GM23338 (cell line): ENCODE measurements around the gene PARVB. TPM values are rescaled to one million over a fixed set of nuclear protein-coding genes. Genes with fewer than 3 reads are reported as not detected.

Experiments used
- ATAC-seq: fragments of 200-7000 bp; cut with Tn5 transposase; 3 replicates; pipeline ENCODE4 v1.9.1; 2020
- DNase-seq: peaks from one replicate; pipeline ENCODE4 v3.0.0-alpha.2; 2015; ENCODE audit warnings: low spot score
- H2AFZ ChIP-seq: fragments of 200-600 bp; sonication (generic); 2 replicates; pipeline ENCODE4 v1.8.0; 2016; ENCODE audit warnings: antibody characterized with exemption, mild to moderate bottlenecking, moderate library complexity
- H3F3A ChIP-seq: fragments of 200-600 bp; sonication (generic); replicated peaks from 2 replicates; pipeline ENCODE4 v1.8.0; 2017; ENCODE audit warnings: antibody characterized with exemption, mixed run types, low read depth
- H3K27ac ChIP-seq: fragments of 200-600 bp; sonication (generic); 2 replicates; pipeline ENCODE4 v1.6.1; 2016; ENCODE audit warnings: low read depth
- H3K27me3 ChIP-seq: fragments of 200-600 bp; sonication (generic); 2 replicates; pipeline ENCODE4 v1.8.0; 2016; ENCODE audit warnings: mild to moderate bottlenecking, mixed run types, moderate library complexity; ENCODE audit not compliant: insufficient read depth
- H3K36me3 ChIP-seq: fragments of 200-600 bp; sonication (generic); 2 replicates; pipeline ENCODE4 v1.8.0; 2016; ENCODE audit warnings: mild to moderate bottlenecking; ENCODE audit not compliant: insufficient read depth
- H3K4me1 ChIP-seq: fragments of 200-600 bp; sonication (generic); 2 replicates; pipeline ENCODE4 v1.8.0; 2016; ENCODE audit warnings: mild to moderate bottlenecking, moderate library complexity; ENCODE audit not compliant: insufficient read depth
- H3K4me2 ChIP-seq: fragments of 200-600 bp; sonication (generic); 2 replicates; pipeline ENCODE4 v1.7.1; 2017; ENCODE audit warnings: mixed run types
- H3K4me3 ChIP-seq: fragments of 200-600 bp; sonication (generic); 2 replicates; pipeline ENCODE4 v1.6.1; 2016; ENCODE audit warnings: mixed run types
- H3K79me2 ChIP-seq: fragments of 200-600 bp; sonication (generic); replicated peaks from 2 replicates; pipeline ENCODE4 v1.8.0; 2017; ENCODE audit warnings: mild to moderate bottlenecking; ENCODE audit not compliant: insufficient read depth
- H3K9me2 ChIP-seq: fragments of 200-600 bp; sonication (generic); 2 replicates; pipeline ENCODE4 v1.8.0; 2017; ENCODE audit not compliant: insufficient read depth
- H4K20me1 ChIP-seq: fragments of 200-600 bp; sonication (generic); replicated peaks from 2 replicates; pipeline ENCODE4 v1.8.0; 2017; ENCODE audit warnings: mild to moderate bottlenecking; ENCODE audit not compliant: insufficient read depth
- H3K27ac Mint-ChIP-seq: 2 replicates; pipeline ENCODE4 v1.8.0; 2020; ENCODE audit warnings: inconsistent platforms, mild to moderate bottlenecking, moderate library complexity, mixed read lengths
- H3K27me3 Mint-ChIP-seq: 3 replicates; pipeline ENCODE4 v1.8.0; 2022; ENCODE audit warnings: low read depth, mild to moderate bottlenecking, moderate library complexity, mixed read lengths, inconsistent platforms; ENCODE audit not compliant: insufficient read depth, poor library complexity
- H3K36me3 Mint-ChIP-seq: 3 replicates; pipeline ENCODE4 v1.8.0; 2021; ENCODE audit warnings: low read depth, mild to moderate bottlenecking, inconsistent platforms, moderate library complexity, mixed read lengths
- H3K4me1 Mint-ChIP-seq: 3 replicates; pipeline ENCODE4 v1.8.0; 2020; ENCODE audit warnings: mild to moderate bottlenecking, inconsistent platforms, mixed read lengths
- H3K4me3 Mint-ChIP-seq: 3 replicates; pipeline ENCODE4 v1.8.0; 2021; ENCODE audit warnings: moderate library complexity, mild to moderate bottlenecking, inconsistent platforms, mixed read lengths
- H3K9me3 Mint-ChIP-seq: 3 replicates; pipeline ENCODE4 v1.8.0; 2020; ENCODE audit warnings: moderate library complexity, mild to moderate bottlenecking, inconsistent platforms, mixed read lengths
- CREB1 ChIP-seq: fragments of 250-450 bp; sonication (Bioruptor Pico); IDR thresholded peaks from 2 replicates; pipeline ENCODE4 v1.5.0; 2020; ENCODE audit warnings: low read depth, mild to moderate bottlenecking, moderate library complexity
- EZH2phosphoT487 ChIP-seq: fragments of 200-600 bp; sonication (generic); IDR thresholded peaks from one replicate; pipeline ENCODE4 v1.8.1; 2018; ENCODE audit warnings: antibody characterized with exemption; ENCODE audit not compliant: unreplicated experiment
- JUNB ChIP-seq: IDR thresholded peaks from one replicate; pipeline ENCODE4 v1.6.1; 2016; ENCODE audit warnings: antibody characterized with exemption; ENCODE audit not compliant: unreplicated experiment
- POLR2AphosphoS5 ChIP-seq: IDR thresholded peaks from 2 replicates; pipeline ENCODE4 v1.6.1; 2016; ENCODE audit warnings: antibody characterized with exemption, low read depth
- ZNF114 ChIP-seq: fragments of 250-450 bp; sonication (Bioruptor Pico); IDR thresholded peaks from 2 replicates; pipeline ENCODE4 v1.5.0; 2020; ENCODE audit warnings: mild to moderate bottlenecking, moderate library complexity
- polyA plus RNA-seq: library from polyadenylated mRNA; unstranded; fragments of >200 nt; fragmentation: Nextera tagmentation; extraction: Ambion mirVana; gene quantifications from 2 replicates; pipeline ENCODE4 v1.2.1, GENCODE V29; 2016
- total RNA-seq: library from RNA; depleted of rRNA; stranded (reverse); fragments of >200 nt; shearing (Covaris generic); gene quantifications from 2 replicates; pipeline ENCODE4 v1.2.3, GENCODE V29; 2014
- TF ChIP-seq, protein P1 (sequence below): fragments of 250-450 bp; sonication (Bioruptor Pico); IDR thresholded peaks from 2 replicates; pipeline ENCODE4 v1.5.0; 2020; ENCODE audit warnings: mild to moderate bottlenecking, moderate library complexity
- TF ChIP-seq, protein P2 (sequence below), 2 experiments: fragments of 200-600 bp in 1 of 2; sonication (generic) in 1 of 2; conservative IDR thresholded peaks; 2 replicates each; pipeline versions ENCODE4 v1.5.1 to v1.6.1; 2016 to 2017; ENCODE audit warnings: antibody characterized with exemption in 2 of 2, low read depth in 2 of 2, mild to moderate bottlenecking in 2 of 2, moderate library complexity in 1 of 2
- TF ChIP-seq, protein P3 (sequence below): IDR thresholded peaks from one replicate; pipeline ENCODE4 v1.6.1; 2018; ENCODE audit warnings: antibody characterized with exemption; ENCODE audit not compliant: unreplicated experiment

The PARVB gene
- total and polyA plus RNA-seq, 2 experiments from 2014 or later = 4.3 to 7.7 TPM

GRCh38 chr22:44182588-44183286 is 158.6 kb downstream of the PARVB start (continued):
- TF ChIP-seq, protein P1, sequence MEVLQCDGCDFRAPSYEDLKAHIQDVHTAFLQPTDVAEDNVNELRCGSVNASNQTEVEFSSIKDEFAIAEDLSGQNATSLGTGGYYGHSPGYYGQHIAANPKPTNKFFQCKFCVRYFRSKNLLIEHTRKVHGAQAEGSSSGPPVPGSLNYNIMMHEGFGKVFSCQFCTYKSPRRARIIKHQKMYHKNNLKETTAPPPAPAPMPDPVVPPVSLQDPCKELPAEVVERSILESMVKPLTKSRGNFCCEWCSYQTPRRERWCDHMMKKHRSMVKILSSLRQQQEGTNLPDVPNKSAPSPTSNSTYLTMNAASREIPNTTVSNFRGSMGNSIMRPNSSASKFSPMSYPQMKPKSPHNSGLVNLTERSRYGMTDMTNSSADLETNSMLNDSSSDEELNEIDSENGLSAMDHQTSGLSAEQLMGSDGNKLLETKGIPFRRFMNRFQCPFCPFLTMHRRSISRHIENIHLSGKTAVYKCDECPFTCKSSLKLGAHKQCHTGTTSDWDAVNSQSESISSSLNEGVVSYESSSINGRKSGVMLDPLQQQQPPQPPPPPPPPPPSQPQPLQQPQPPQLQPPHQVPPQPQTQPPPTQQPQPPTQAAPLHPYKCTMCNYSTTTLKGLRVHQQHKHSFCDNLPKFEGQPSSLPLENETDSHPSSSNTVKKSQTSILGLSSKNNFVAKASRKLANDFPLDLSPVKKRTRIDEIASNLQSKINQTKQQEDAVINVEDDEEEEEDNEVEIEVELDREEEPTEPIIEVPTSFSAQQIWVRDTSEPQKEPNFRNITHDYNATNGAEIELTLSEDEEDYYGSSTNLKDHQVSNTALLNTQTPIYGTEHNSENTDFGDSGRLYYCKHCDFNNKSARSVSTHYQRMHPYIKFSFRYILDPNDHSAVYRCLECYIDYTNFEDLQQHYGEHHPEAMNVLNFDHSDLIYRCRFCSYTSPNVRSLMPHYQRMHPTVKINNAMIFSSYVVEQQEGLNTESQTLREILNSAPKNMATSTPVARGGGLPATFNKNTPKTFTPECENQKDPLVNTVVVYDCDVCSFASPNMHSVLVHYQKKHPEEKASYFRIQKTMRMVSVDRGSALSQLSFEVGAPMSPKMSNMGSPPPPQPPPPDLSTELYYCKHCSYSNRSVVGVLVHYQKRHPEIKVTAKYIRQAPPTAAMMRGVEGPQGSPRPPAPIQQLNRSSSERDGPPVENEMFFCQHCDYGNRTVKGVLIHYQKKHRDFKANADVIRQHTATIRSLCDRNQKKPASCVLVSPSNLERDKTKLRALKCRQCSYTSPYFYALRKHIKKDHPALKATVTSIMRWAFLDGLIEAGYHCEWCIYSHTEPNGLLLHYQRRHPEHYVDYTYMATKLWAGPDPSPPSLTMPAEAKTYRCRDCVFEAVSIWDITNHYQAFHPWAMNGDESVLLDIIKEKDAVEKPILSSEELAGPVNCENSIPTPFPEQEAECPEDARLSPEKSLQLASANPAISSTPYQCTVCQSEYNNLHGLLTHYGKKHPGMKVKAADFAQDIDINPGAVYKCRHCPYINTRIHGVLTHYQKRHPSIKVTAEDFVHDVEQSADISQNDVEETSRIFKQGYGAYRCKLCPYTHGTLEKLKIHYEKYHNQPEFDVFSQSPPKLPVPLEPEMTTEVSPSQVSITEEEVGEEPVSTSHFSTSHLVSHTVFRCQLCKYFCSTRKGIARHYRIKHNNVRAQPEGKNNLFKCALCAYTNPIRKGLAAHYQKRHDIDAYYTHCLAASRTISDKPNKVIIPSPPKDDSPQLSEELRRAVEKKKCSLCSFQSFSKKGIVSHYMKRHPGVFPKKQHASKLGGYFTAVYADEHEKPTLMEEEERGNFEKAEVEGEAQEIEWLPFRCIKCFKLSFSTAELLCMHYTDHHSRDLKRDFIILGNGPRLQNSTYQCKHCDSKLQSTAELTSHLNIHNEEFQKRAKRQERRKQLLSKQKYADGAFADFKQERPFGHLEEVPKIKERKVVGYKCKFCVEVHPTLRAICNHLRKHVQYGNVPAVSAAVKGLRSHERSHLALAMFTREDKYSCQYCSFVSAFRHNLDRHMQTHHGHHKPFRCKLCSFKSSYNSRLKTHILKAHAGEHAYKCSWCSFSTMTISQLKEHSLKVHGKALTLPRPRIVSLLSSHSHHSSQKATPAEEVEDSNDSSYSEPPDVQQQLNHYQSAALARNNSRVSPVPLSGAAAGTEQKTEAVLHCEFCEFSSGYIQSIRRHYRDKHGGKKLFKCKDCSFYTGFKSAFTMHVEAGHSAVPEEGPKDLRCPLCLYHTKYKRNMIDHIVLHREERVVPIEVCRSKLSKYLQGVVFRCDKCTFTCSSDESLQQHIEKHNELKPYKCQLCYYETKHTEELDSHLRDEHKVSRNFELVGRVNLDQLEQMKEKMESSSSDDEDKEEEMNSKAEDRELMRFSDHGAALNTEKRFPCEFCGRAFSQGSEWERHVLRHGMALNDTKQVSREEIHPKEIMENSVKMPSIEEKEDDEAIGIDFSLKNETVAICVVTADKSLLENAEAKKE (CRISPR knock-in tag) = no peak
- TF ChIP-seq EZH2phosphoT487 (no peak), CREB1 (CRISPR knock-in tag) (no peak), JUNB (no peak), POLR2AphosphoS5 (no peak)

DNA sequence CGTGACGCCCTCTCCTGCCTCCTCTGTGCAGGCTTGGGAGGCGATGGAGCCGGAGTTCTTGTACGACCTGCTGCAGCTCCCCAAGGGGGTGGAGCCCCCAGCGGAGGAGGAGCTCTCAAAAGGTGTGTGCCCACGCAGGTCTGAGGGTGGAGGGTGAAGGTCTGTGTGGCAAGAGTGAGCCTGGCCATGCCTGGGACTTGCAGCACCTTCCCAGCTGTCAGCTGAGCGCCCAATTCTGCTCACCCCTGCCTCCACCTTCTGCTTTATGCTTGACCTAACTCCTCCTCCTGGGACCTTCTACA is 159.1 kb downstream of the PARVB start:
- Mint-ChIP-seq H3K36me3 (no peaks in the 10 kb centered on the region; the same call in 2 of the 3 replicates), H3K4me1 (peaks cover 20% of the 10 kb centered on the region), H3K9me3 (no peaks in the 10 kb centered on the region), H3K27ac (no peak overlapping the region), H3K27me3 (peaks cover 7% of the 10 kb centered on the region), H3K4me3 (no peak overlapping the region)
- ATAC-seq (no peak), DNase-seq (no peak)
- no peaks in the 10 kb centered on the region for H4K20me1 ChIP-seq
- H3K36me3 ChIP-seq = no peaks in the 10 kb centered on the region
- no peaks in the 10 kb centered on the region for H3K27me3 ChIP-seq
- 0 out of 2 replicates have a peak, but pooled peaks cover 4% of the 10 kb centered on the region for H3K4me1 ChIP-seq
- no peaks in the 10 kb centered on the region for H3K79me2 ChIP-seq
- no peak overlapping the region for H3K27ac ChIP-seq
- no peak overlapping the region for H3K4me3 ChIP-seq
- H3K9me2 ChIP-seq = no peaks in the 10 kb centered on the region
- H2AFZ ChIP-seq = no peak overlapping the region
- H3F3A ChIP-seq = no peaks in the 10 kb centered on the region
- no peak overlapping the region for H3K4me2 ChIP-seq
- TF ChIP-seq POLR2AphosphoS5 (no peak), EZH2phosphoT487 (no peak), JUNB (no peak), ZNF114 (no peak)
- TF ChIP-seq, protein P2, sequence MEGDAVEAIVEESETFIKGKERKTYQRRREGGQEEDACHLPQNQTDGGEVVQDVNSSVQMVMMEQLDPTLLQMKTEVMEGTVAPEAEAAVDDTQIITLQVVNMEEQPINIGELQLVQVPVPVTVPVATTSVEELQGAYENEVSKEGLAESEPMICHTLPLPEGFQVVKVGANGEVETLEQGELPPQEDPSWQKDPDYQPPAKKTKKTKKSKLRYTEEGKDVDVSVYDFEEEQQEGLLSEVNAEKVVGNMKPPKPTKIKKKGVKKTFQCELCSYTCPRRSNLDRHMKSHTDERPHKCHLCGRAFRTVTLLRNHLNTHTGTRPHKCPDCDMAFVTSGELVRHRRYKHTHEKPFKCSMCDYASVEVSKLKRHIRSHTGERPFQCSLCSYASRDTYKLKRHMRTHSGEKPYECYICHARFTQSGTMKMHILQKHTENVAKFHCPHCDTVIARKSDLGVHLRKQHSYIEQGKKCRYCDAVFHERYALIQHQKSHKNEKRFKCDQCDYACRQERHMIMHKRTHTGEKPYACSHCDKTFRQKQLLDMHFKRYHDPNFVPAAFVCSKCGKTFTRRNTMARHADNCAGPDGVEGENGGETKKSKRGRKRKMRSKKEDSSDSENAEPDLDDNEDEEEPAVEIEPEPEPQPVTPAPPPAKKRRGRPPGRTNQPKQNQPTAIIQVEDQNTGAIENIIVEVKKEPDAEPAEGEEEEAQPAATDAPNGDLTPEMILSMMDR (conservative IDR thresholded peaks at IDR 0.05; ENCODE audit: low read depth in 2 of 2) = no peak
- TF ChIP-seq, protein P3, sequence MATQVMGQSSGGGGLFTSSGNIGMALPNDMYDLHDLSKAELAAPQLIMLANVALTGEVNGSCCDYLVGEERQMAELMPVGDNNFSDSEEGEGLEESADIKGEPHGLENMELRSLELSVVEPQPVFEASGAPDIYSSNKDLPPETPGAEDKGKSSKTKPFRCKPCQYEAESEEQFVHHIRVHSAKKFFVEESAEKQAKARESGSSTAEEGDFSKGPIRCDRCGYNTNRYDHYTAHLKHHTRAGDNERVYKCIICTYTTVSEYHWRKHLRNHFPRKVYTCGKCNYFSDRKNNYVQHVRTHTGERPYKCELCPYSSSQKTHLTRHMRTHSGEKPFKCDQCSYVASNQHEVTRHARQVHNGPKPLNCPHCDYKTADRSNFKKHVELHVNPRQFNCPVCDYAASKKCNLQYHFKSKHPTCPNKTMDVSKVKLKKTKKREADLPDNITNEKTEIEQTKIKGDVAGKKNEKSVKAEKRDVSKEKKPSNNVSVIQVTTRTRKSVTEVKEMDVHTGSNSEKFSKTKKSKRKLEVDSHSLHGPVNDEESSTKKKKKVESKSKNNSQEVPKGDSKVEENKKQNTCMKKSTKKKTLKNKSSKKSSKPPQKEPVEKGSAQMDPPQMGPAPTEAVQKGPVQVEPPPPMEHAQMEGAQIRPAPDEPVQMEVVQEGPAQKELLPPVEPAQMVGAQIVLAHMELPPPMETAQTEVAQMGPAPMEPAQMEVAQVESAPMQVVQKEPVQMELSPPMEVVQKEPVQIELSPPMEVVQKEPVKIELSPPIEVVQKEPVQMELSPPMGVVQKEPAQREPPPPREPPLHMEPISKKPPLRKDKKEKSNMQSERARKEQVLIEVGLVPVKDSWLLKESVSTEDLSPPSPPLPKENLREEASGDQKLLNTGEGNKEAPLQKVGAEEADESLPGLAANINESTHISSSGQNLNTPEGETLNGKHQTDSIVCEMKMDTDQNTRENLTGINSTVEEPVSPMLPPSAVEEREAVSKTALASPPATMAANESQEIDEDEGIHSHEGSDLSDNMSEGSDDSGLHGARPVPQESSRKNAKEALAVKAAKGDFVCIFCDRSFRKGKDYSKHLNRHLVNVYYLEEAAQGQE = no peak
